Neuron (in vitro differentiated cells): Measurements from ENCODE around the gene SELENOV.
A peak's percentile ranks its signal among the peaks of the same experiment; 100 is the strongest.

ENCODE experiments used
- H2AFZ ChIP-seq: one replicate; pipeline ENCODE4 v1.6.1; 2013; ENCODE audit warnings: low read depth, mild to moderate bottlenecking, inconsistent platforms, low read length, moderate library complexity
- H3K27me3 ChIP-seq: one replicate; pipeline ENCODE4 v1.6.1; 2013; ENCODE audit warnings: low read length; ENCODE audit not compliant: insufficient read depth
- H3K36me3 ChIP-seq: one replicate; pipeline ENCODE4 v1.6.1; 2013; ENCODE audit warnings: low read length; ENCODE audit not compliant: insufficient read depth
- H3K4me1 ChIP-seq: one replicate; pipeline ENCODE4 v1.6.1; 2013; ENCODE audit warnings: low read length; ENCODE audit not compliant: insufficient read depth
- H3K4me3 ChIP-seq: 2 replicates; pipeline ENCODE4 v1.5.1; 2013; ENCODE audit warnings: mild to moderate bottlenecking, low read length, moderate library complexity
- H3K9me3 ChIP-seq: one replicate; pipeline ENCODE4 v1.6.1; 2013; ENCODE audit warnings: low read length

The SELENOV gene

DNA sequence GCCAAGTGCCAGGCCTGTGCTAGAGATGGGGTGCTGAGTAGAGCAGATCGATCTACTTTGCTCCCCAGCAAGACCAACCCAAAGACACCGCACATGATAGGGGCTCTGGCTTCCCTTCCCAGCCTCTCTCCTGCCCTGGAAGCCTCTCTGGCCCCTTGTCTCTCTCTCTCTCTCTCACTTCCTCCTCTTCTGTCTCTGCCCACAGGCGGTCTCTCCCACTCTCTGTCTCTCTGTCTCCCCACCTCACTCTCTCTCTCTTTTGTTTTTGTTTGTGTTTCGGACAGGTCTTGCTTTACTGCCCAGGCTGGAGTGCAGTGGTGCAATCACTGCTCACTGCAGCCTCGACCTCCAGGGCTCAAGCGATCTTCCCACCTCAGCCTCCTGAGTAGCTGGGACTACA lies 1.3 kb downstream of the SELENOV start:
- no peaks in the 10 kb centered on the region for H3K36me3 ChIP-seq
- H3K9me3 ChIP-seq = no peaks in the 10 kb centered on the region
- peaks cover 3% of the 10 kb centered on the region for H3K27me3 ChIP-seq
- peak overlapping the region; percentile 93 for H2AFZ ChIP-seq
- H3K4me1 ChIP-seq = peaks cover 5% of the 10 kb centered on the region
- peak overlapping the region; percentile 73 for H3K4me3 ChIP-seq

- no peaks in the 10 kb centered on the region for H3K36me3 ChIP-seq
- H2AFZ ChIP-seq = no peak overlapping the region
- H3K4me1 ChIP-seq = peaks cover 5% of the 10 kb centered on the region
- H3K9me3 ChIP-seq = no peaks in the 10 kb centered on the region
- H3K27me3 ChIP-seq = peaks cover 3% of the 10 kb centered on the region
- H3K4me3 ChIP-seq = no peak overlapping the region
Observed at GRCh38 chr19:39517432-39517831, 2.5 kb downstream of the SELENOV start.

GRCh38 chr19:39518458-39518857 lies 3.5 kb downstream of the SELENOV start:
- H3K36me3 ChIP-seq = no peaks in the 10 kb centered on the region
- H3K27me3 ChIP-seq = peaks cover 3% of the 10 kb centered on the region
- H3K4me3 ChIP-seq = no peak overlapping the region
- H3K9me3 ChIP-seq = no peaks in the 10 kb centered on the region
- no peak overlapping the region for H2AFZ ChIP-seq
- H3K4me1 ChIP-seq = peaks cover 5% of the 10 kb centered on the region

GRCh38 chr19:39518975-39519374 lies 4.0 kb downstream of the SELENOV start:
- Histone ChIP-seq H3K4me1 (peaks cover 5% of the 10 kb centered on the region), H3K9me3 (no peaks in the 10 kb centered on the region), H3K4me3 (no peak overlapping the region), H3K27me3 (peaks cover 3% of the 10 kb centered on the region), H2AFZ (no peak overlapping the region), H3K36me3 (no peaks in the 10 kb centered on the region)

- no peak overlapping the region for H2AFZ ChIP-seq
- H3K4me3 ChIP-seq = no peak overlapping the region
- H3K27me3 ChIP-seq = no peaks in the 10 kb centered on the region
- no peaks in the 10 kb centered on the region for H3K4me1 ChIP-seq
- H3K36me3 ChIP-seq = no peaks in the 10 kb centered on the region
- H3K9me3 ChIP-seq = no peaks in the 10 kb centered on the region
Observed at GRCh38 chr19:39520541-39521484, 5.9 kb downstream of the SELENOV start.

- H3K27me3 ChIP-seq = no peaks in the 10 kb centered on the region
- no peak overlapping the region for H2AFZ ChIP-seq
- no peaks in the 10 kb centered on the region for H3K9me3 ChIP-seq
- no peaks in the 10 kb centered on the region for H3K4me1 ChIP-seq
- H3K36me3 ChIP-seq = peaks cover 4% of the 10 kb centered on the region
- no peak overlapping the region for H3K4me3 ChIP-seq
Observed at GRCh38 chr19:39524495-39524894, 9.6 kb downstream of the SELENOV start.

DNA sequence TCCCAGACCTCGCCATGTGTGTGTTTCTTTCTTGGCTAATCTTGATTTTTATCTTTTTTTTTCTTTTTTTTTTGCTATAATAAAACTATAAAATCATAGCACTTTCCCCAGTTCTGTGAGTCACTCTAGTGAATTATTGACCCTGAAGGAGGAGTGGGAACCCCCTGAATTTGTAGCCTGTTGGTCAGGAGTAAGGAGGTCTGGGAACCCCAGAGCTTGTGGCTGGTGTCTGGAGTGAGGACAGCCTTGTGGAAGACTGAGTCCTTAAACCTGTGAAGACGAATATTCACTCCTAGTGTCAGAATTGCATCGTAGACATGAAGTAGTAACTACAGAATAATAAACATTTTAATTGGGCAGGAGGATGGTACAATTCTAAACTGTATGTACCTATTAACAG lies 10.3 kb downstream of the SELENOV start:
- H2AFZ ChIP-seq = no peak overlapping the region
- no peaks in the 10 kb centered on the region for H3K4me1 ChIP-seq
- H3K9me3 ChIP-seq = no peaks in the 10 kb centered on the region
- peaks cover 9% of the 10 kb centered on the region for H3K36me3 ChIP-seq
- H3K27me3 ChIP-seq = no peaks in the 10 kb centered on the region
- H3K4me3 ChIP-seq = no peak overlapping the region

DNA sequence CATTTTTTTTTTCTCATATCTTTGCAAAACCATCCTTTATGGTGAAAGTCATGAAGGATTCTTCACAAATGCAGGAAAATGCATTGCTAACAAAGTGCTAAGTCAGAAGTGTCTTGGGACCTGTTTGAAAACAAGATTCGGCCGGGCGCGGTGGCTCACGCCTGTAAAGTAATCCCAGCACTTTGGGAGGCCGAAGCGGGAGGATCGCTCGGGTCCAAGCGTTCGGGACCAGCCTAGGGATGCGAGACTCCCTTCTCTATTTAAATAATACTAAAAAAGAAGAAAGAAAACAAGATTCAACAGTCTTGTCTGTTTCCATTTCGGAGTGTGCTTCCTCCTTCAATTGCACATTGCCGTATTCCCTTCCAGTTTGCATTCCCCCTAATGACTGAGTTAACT lies 16.9 kb downstream of the SELENOV start:
- no peak overlapping the region for H2AFZ ChIP-seq
- H3K9me3 ChIP-seq = no peaks in the 10 kb centered on the region
- H3K4me1 ChIP-seq = peaks cover 9% of the 10 kb centered on the region
- peaks cover 9% of the 10 kb centered on the region for H3K36me3 ChIP-seq
- H3K4me3 ChIP-seq = peak overlapping the region; percentile 70
- no peaks in the 10 kb centered on the region for H3K27me3 ChIP-seq

DNA sequence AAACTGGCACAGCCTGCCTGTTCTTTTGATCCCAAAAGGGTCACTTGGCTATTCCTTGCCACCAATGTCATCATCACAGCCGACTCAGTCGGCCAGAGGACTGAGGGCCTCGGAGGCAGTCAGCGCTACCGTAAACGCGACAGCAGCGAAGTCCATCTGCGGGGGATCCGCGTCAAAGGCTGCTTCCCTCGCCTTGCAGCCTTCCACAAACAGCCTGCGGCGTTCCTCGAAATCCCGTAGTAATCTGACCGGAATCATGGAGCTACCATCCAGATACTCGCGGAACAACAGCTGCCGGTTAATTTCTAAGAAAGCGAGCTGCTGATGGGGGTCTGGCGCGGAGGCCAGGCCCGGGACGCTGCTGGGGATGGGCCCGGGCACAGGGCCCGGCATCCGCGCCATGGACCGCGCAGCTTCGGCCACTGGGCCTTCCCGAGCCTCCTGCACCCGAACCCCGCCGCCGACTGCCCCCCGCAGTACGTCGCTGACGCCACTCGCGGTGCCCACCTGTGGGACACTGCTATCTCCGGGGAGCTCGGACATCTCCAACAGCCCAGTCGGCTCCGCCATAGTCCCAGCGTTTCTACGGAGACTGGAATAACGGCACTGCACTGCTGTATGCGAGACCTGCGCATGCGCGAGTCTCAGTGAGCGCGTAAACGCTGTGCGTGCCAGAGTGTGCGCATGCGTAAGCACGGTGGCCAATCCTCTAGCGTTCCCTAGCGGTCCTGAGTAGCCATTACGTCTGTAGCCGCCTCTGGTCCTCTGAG lies 17.5 kb downstream of the SELENOV start, which contains the start of gene EID2B:
Gene EID2B (minus strand): TSS at position 620 of the 770 bp plus-strand sequence. CDS start 50 bp downstream, at position 570.
- Histone ChIP-seq H3K27me3 (no peaks in the 10 kb centered on the region), H3K4me3 (peak within 1 kb of the TSS; percentile 70), H3K36me3 (peaks cover 8% of the 10 kb centered on the region), H2AFZ (no peak within 1 kb of the TSS), H3K9me3 (no peaks in the 10 kb centered on the region), H3K4me1 (peaks cover 9% of the 10 kb centered on the region)

DNA sequence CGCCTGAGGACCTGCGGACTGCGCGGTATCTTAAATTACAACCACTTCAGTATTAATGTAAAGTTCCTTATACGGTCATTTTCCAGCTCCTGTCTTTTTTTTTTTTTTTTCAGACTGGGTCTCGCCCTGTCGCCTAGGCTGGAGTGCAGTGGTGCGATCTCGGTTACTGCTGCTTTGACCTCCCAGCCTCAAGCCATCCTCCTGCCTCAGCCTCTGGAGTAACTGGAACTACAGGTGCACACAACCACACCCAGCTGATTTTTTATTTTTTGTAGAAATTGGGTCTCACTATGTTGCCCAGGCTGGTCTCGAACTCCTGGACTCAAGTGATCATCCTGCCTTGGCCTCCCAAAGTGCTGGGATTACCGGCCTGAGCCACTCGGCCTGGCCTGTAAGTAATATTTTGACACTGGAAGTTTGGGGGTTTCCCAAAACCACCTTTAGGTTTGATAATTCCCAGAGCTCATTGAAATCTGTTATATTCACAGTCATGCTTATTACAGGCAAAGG lies 18.1 kb downstream of the SELENOV start:
- no peaks in the 10 kb centered on the region for H3K27me3 ChIP-seq
- no peaks in the 10 kb centered on the region for H3K9me3 ChIP-seq
- H2AFZ ChIP-seq = no peak overlapping the region
- peaks cover 7% of the 10 kb centered on the region for H3K36me3 ChIP-seq
- H3K4me3 ChIP-seq = no peak overlapping the region
- H3K4me1 ChIP-seq = peaks cover 10% of the 10 kb centered on the region

- no peak overlapping the region for H2AFZ ChIP-seq
- peaks cover 7% of the 10 kb centered on the region for H3K36me3 ChIP-seq
- peaks cover 18% of the 10 kb centered on the region for H3K4me1 ChIP-seq
- no peaks in the 10 kb centered on the region for H3K27me3 ChIP-seq
- H3K9me3 ChIP-seq = no peaks in the 10 kb centered on the region
- no peak overlapping the region for H3K4me3 ChIP-seq
Observed at GRCh38 chr19:39533791-39534190, 18.9 kb downstream of the SELENOV start.

- H2AFZ ChIP-seq = peak overlapping the region; percentile 81
- no peaks in the 10 kb centered on the region for H3K36me3 ChIP-seq
- H3K4me3 ChIP-seq = peak overlapping the region; percentile 79
- no peaks in the 10 kb centered on the region for H3K9me3 ChIP-seq
- H3K4me1 ChIP-seq = peaks cover 28% of the 10 kb centered on the region
- H3K27me3 ChIP-seq = no peaks in the 10 kb centered on the region
Observed at GRCh38 chr19:39539165-39539517, 24.2 kb downstream of the SELENOV start.
